ENCODE measurements around the gene KBTBD4.
A peak's percentile ranks its signal among the peaks of the same experiment; 100 is the strongest.
"Not testable (repeated sequence)": the region's sequence is repeated elsewhere in the genome, so short reads cannot be mapped to it uniquely, and the experiment has no call there.

KBTBD4 gene

GRCh38 chr11:47589977-47590861 lies 11.4 kb upstream of the KBTBD4 start:
- DNase-seq = no peak

DNA sequence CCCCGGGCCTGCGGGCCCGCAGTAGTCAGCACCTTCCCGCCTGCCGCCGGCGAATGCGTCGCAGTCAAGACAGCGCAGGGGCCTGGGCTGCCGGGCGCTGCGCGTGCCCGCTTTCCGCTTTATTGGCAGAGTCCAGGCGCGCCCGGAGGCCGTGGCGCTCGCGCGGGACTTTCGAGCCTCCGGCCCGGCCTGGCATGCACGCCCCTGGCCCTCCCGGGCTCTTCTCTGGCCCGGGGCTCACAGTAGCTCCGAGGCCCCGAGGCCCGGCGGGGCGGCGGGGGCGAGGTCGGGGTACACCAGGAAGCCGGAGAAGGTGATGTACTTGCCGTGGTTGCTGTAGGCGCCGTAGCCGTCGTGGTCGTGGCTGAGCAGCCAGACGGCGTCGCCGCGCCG lies 10.8 kb upstream of the KBTBD4 start:
- DNase-seq = no peak

- no peak for DNase-seq
Measured at GRCh38 chr11:47589118-47589517, 10.3 kb upstream of the KBTBD4 start.

DNA sequence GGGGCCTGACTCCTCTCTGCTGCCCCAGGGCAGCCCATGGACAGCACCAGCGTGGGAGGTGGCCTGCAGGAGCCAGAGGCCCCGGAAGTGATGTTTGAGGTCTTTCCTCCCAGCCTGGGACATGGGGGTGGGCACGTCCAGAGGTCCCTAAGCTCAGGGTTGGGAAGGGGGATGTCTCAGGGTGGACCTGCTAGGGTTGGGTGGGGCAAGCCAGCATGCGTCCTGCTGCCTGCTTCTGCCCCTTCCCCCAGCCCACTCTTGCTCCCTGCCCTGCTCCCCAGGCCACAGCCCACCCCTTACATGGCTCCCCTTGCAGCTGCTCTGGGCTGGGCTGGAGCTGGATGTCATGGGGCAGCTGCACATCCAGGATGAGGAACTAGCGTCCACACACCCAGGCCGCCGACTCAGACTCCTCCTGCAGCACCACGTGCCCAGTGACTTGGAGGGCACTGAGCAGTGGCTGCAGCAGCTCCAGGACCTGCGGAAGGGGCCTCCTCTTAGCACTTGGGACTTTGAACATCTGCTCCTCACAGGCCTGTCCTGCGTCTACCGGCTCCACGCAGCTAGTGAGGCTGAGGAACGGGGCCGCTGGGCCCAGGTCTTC lies 9.1 kb upstream of the KBTBD4 start:
- no peak for DNase-seq

DNA sequence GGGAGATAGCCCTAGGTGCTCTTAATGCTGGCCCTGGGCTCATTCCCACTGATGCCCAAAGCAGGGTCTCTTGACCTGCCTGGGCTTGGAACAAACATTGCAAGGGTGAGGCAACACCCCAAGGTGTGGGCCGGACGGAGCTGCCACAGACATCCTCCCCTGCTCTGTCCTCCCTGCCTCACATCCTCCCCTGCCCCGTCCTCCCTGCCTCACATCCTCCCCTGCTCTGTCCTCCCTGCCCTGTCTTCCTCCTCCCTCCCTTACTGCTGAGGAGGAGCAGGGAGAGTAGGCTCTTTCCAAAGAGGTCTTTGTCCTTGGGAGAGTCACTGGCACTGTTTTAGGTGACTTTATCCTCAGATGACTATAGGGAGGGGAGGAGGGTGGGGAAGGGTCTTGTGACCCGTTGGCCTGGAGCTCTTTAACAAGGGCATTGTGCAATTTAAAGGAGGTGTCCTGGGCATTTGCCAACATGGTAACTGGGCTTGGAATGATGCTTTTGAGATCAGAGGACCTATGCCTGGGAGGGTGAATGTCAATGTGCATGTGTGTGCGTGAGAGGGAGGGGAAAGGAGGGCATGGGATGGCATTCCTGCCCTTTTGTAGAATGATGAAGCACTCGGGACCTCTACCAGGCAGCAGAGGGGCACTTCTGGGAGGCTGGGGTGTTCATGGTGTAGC lies 8.4 kb upstream of the KBTBD4 start:
- DNase-seq = no peak

GRCh38 chr11:47586098-47586855 lies 7.5 kb upstream of the KBTBD4 start, which contains the start of gene FAM180B:
TSS of gene FAM180B (plus strand) at chr11:47586678. CDS start at chr11:47586769, 91 bp downstream.
- no peak for DNase-seq

DNA sequence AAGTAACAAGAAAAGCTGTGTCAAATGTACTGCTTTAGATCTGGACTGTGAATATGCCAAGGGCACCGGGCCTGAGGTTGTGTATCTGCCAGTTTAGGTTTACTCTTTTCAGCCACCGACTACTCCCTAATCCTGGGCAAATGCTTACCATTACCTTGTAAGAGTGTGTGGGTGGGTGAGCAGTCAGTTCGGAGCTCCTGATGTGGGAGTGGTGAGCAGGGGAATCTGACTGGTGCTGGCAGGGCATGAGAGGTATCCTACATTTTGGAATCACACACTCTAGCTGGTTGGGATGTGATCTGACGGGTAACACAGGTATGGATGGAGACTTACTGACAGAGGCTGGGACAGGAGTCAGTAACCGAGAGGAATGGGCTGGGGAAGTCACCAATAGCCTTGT lies 5.1 kb upstream of the KBTBD4 start:
- DNase-seq = no peak

GRCh38 chr11:47577460-47578041 lies 1.2 kb downstream of the KBTBD4 start:
- no peak for DNase-seq

GRCh38 chr11:47573321-47573720 lies 5.4 kb downstream of the KBTBD4 start:
- no peak for DNase-seq

GRCh38 chr11:47572715-47573255 lies 6.0 kb downstream of the KBTBD4 start:
- DNase-seq = no peak

DNA sequence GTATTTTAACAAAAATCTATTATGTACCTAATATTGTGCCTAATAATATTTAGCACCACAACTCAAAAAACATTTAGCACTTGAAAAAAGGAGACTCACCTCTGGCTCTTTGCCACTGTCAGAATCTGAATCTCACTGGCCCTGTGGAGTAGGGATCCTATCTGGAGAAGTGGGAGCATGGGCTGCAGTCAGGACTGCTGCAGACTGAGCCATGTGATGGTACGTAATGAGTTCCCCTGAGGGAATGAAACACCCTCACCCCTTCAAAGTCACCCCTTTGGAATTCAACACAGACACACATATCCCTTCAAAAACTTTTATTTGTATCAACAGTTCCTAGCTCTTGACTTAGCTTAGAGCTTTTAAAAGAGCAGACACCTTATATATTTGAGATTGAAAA lies 6.9 kb downstream of the KBTBD4 start:
- DNase-seq = no peak

GRCh38 chr11:47571357-47571729 lies 7.4 kb downstream of the KBTBD4 start:
- DNase-seq = no peak

DNA sequence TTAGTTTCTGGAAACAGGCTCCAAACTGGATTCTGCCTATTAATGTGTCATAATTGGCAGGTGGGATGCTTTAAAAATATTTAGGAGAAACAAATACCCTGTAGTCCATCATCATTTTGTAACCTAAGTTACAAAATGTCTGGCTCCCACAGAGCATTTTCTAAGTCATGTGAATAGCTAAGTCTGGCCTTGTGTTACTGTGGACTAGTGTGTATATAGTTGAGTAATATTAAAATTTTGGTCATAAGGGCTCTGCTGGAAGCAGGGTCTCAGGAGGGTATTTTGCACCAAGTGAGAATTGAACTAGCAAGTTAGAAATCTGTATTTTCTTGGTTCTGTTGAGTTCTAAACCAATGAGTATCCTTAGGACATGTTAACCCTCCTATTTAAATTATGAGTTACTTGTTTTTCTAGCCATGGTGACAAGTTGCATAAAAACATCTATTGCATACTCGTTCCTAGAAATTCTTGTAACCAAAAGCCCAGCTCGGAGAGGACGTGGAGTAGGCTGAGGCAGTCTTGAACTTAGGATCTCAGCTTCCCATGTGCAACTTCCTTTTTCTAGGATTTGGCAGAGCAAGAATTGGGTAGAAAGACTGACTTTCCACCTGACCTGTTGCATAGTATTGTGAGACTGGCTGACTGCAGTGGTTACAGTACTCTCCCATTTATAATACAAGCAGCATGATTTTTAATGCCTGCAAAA lies 8.0 kb downstream of the KBTBD4 start:
- no peak for DNase-seq

GRCh38 chr11:47569646-47570045 lies 9.1 kb downstream of the KBTBD4 start:
- DNase-seq = no peak

DNA sequence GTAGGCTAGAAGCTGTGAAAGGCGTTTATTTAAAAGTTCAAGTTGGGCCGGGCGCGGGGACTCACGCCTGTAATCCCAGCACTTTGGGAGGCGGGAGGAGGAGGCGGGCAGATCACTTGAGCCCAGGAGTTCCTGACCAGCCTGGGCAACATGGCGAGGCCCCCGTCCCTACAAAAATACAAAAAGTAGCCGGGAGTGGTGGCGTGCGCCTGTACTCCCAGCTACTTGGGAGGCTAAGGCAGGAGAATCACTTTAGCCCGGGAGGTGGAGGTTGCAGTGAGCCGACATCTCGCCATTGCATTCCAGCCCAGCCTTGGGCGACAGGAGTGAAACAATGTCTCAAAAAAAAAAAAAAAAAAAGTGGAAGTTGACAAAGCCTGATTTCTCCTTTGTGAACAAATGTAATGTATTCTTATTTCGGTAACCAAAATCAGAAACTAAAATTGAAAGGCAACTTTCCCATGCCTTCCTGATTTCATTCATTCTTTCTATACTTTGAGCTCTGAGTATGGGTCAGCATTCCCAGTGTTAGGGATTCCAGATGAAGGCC lies 12.5 kb downstream of the KBTBD4 start:
- peak; percentile 43 for DNase-seq

DNA sequence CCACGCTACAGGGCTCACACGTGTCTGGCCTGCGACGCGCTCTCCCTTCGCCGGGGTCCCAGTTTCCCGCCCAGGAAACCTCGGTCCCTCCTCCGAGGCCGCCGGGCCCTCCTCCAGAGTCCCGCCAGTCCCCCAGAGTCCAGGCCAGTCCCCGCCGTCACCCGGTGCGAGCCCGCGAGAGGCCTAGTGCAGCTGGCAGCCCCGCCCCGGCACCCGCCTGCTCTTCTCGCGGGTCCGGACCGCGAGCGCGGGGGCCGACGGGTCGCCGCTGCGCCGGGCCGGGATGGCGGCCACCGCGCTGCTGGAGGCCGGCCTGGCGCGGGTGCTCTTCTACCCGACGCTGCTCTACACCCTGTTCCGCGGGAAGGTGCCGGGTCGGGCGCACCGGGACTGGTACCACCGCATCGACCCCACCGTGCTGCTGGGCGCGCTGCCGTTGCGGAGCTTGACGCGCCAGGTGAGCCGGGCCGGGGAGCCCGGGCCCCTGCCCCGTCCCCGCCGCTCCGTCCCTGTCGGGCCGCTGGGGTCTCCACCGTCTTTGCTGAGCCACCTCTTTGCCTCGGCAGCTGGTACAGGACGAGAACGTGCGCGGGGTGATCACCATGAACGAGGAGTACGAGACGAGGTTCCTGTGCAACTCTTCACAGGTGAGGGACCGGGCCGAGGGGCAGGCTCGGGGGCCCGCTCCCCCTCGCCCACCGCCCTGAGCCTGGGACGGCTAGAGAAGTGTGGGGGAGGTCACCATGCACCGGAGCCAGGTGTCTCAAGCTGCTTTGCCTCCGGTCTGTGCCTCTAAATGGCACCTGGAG lies 13.2 kb downstream of the KBTBD4 start, which contains the start of gene PTPMT1:
TSS of gene PTPMT1 (plus strand) at position 260 of the 809 bp plus-strand sequence. CDS start at position 284, 24 bp downstream.
- peak; percentile 76 for DNase-seq

DNA sequence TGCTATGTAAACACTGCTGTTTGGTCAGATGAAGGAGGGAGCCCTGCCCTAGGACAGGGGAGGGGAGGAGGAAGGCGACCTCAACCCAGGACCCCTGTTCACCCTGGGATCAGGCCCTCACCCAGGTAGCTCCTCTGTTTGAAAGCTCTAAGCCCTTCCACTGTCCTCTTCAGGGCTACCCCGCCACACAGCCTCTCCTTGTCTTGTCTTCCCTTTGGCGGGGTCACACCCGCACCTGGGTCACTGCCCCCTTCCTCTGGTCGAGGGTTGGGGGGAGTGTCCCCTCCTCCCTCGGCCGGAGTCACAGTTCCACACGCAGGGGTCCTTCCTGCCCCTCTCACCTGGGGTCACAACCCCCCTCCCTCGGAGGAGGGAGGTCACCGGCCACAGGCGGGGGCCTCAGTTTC lies 13.8 kb downstream of the KBTBD4 start:
- no peak for DNase-seq

GRCh38 chr11:47564366-47564765 lies 14.4 kb downstream of the KBTBD4 start:
- DNase-seq = not testable (repeated sequence)

GRCh38 chr11:47562393-47562792 lies 16.4 kb downstream of the KBTBD4 start:
- DNase-seq = not testable (repeated sequence)

GRCh38 chr11:47560426-47560825 lies 18.3 kb downstream of the KBTBD4 start:
- DNase-seq = no peak

Data from hematopoietic multipotent progenitor cell treated with erythropoietin and hydrocortisone succinate and interleukin-3 and kit ligand, for 8 days (in vitro differentiated cells).